ENCODE measurements around the gene KLHL15. TPM values are rescaled to one million over a fixed set of nuclear protein-coding genes. Genes with fewer than 3 reads are reported as not detected.

Gene KLHL15
- total RNA-seq, 2 experiments from 2014 or later, result 13.4 to 13.8 TPM

GRCh38 chrX:24002167-24002566, 24.8 kb downstream of the KLHL15 start:
- BruUV-seq (replicated peaks), result no TSS peak
- Histone ChIP-seq H3K4me2 (ENCODE audit: low read length) (no peak overlapping the region), H4K20me1 (ENCODE audit: insufficient read depth, low read length) (no peaks in the 10 kb centered on the region), H3K36me3 (ENCODE audit: insufficient read depth, low read length) (peaks cover 66% of the 10 kb centered on the region), H3K79me2 (ENCODE audit: insufficient read depth, low read depth, low read length) (peaks cover 64% of the 10 kb centered on the region), H3K4me3 (ENCODE audit: low read depth, low read length, poor library complexity, severe bottlenecking) (no peak overlapping the region), H3K9me2 (ENCODE audit: insufficient read depth, low read length) (no peaks in the 10 kb centered on the region), H3K9me3 (ENCODE audit: low read length) (no peaks in the 10 kb centered on the region), H3K27ac (ENCODE audit: low read depth, low read length, poor library complexity, severe bottlenecking) (no peak overlapping the region), H2AFZ (ENCODE audit: low read length) (no peak overlapping the region), H3K4me1 (ENCODE audit: insufficient read depth, low read length, poor library complexity, severe bottlenecking) (peaks cover 7% of the 10 kb centered on the region)
- no peak for DNase-seq (ENCODE audit: low spot score)
- CTCF ChIA-PET (ENCODE audit: unreplicated experiment), result no interaction called here
- intact Hi-C loops (cut with micrococcal nuclease; ENCODE audit: unreplicated experiment), result no loop called here
- no peak for TF ChIP-seq EZH2phosphoT487 (IDR thresholded peaks at IDR 0.05; ENCODE audit: borderline replicate concordance, low read depth, low read length)
- TF ChIP-seq, protein P1, sequence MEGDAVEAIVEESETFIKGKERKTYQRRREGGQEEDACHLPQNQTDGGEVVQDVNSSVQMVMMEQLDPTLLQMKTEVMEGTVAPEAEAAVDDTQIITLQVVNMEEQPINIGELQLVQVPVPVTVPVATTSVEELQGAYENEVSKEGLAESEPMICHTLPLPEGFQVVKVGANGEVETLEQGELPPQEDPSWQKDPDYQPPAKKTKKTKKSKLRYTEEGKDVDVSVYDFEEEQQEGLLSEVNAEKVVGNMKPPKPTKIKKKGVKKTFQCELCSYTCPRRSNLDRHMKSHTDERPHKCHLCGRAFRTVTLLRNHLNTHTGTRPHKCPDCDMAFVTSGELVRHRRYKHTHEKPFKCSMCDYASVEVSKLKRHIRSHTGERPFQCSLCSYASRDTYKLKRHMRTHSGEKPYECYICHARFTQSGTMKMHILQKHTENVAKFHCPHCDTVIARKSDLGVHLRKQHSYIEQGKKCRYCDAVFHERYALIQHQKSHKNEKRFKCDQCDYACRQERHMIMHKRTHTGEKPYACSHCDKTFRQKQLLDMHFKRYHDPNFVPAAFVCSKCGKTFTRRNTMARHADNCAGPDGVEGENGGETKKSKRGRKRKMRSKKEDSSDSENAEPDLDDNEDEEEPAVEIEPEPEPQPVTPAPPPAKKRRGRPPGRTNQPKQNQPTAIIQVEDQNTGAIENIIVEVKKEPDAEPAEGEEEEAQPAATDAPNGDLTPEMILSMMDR (conservative IDR thresholded peaks at IDR 0.05; ENCODE audit: low read length), result no peak
- POLR2A ChIA-PET, result interaction anchor here (0.7 kb wide), 1 partner anchor 52 kb away, joined by 5 read pairs; no protein-coding TSS in a partner anchor

GRCh38 chrX:23999671-24000070, 27.3 kb downstream of the KLHL15 start:
- no TSS peak for BruUV-seq (replicated peaks)
- Histone ChIP-seq H3K27ac (ENCODE audit: low read depth, low read length, poor library complexity, severe bottlenecking) (no peak overlapping the region), H3K9me3 (ENCODE audit: low read length) (no peaks in the 10 kb centered on the region), H3K9me2 (ENCODE audit: insufficient read depth, low read length) (no peaks in the 10 kb centered on the region), H2AFZ (ENCODE audit: low read length) (no peak overlapping the region), H3K79me2 (ENCODE audit: insufficient read depth, low read depth, low read length) (peaks cover 65% of the 10 kb centered on the region), H3K36me3 (ENCODE audit: insufficient read depth, low read length) (peaks cover 64% of the 10 kb centered on the region), H3K4me2 (ENCODE audit: low read length) (no peak overlapping the region), H3K4me1 (ENCODE audit: insufficient read depth, low read length, poor library complexity, severe bottlenecking) (no peaks in the 10 kb centered on the region), H3K4me3 (ENCODE audit: low read depth, low read length, poor library complexity, severe bottlenecking) (no peak overlapping the region), H4K20me1 (ENCODE audit: insufficient read depth, low read length) (no peaks in the 10 kb centered on the region)
- ChIA-PET POLR2A (interaction anchor here (1.3 kb wide), 1 partner anchor 25 kb away, joined by 3 read pairs; no protein-coding TSS in a partner anchor), CTCF (ENCODE audit: unreplicated experiment) (no interaction called here)
- no peak for DNase-seq (ENCODE audit: low spot score)
- intact Hi-C loops (cut with micrococcal nuclease; ENCODE audit: unreplicated experiment), result no loop called here
- TF ChIP-seq EZH2phosphoT487 (IDR thresholded peaks at IDR 0.05; ENCODE audit: borderline replicate concordance, low read depth, low read length), result no peak
- TF ChIP-seq, protein P1 (conservative IDR thresholded peaks at IDR 0.05; ENCODE audit: low read length), result no peak

- DNase-seq (ENCODE audit: low spot score), result no peak
- H4K20me1 ChIP-seq (ENCODE audit: insufficient read depth, low read length), result no peaks in the 10 kb centered on the region
- intact Hi-C loops (cut with micrococcal nuclease; ENCODE audit: unreplicated experiment), result no loop called here
- no TSS peak for BruUV-seq (replicated peaks)
- H3K36me3 ChIP-seq (ENCODE audit: insufficient read depth, low read length), result peaks cover 72% of the 10 kb centered on the region
- no peaks in the 10 kb centered on the region for H3K4me1 ChIP-seq (ENCODE audit: insufficient read depth, low read length, poor library complexity, severe bottlenecking)
- TF ChIP-seq EZH2phosphoT487 (IDR thresholded peaks at IDR 0.05; ENCODE audit: borderline replicate concordance, low read depth, low read length), result no peak
- TF ChIP-seq, protein P1 (conservative IDR thresholded peaks at IDR 0.05; ENCODE audit: low read length), result no peak
- H3K4me2 ChIP-seq (ENCODE audit: low read length), result no peak overlapping the region
- no peak overlapping the region for H2AFZ ChIP-seq (ENCODE audit: low read length)
- no peaks in the 10 kb centered on the region for H3K9me3 ChIP-seq (ENCODE audit: low read length)
- no peaks in the 10 kb centered on the region for H3K9me2 ChIP-seq (ENCODE audit: insufficient read depth, low read length)
- H3K4me3 ChIP-seq (ENCODE audit: low read depth, low read length, poor library complexity, severe bottlenecking), result no peak overlapping the region
- H3K27ac ChIP-seq (ENCODE audit: low read depth, low read length, poor library complexity, severe bottlenecking), result no peak overlapping the region
- H3K79me2 ChIP-seq (ENCODE audit: insufficient read depth, low read depth, low read length), result peaks cover 59% of the 10 kb centered on the region
- POLR2A ChIA-PET, result interaction anchor here (0.7 to 1.7 kb wide), 3 partner anchors 12 to 33 kb away, joined by 3 to 7 read pairs (median 5); partner anchors contain the start of gene KLHL15
- CTCF ChIA-PET (ENCODE audit: unreplicated experiment), result no interaction called here
Observed at GRCh38 chrX:23993012-23993633, 33.9 kb downstream of the KLHL15 start.

Data from OCI-LY7 (cell line).